SK-N-SH treated with all-trans-retinoic acid at 6 μM for 48 hours (cell line): Measurements from ENCODE around the gene IL36A.

ENCODE experiments used
- ATAC-seq: fragments of 200-7000 bp; cut with Tn5 transposase; 3 replicates; pipeline ENCODE4 v1.9.1; 2020; ENCODE audit warnings: mild to moderate bottlenecking, moderate library complexity
- ARNTL ChIP-seq: fragments of 450-650 bp; formaldehyde crosslinking; IDR thresholded peaks from 2 replicates; pipeline ENCODE4 v1.5.0; 2020; ENCODE audit warnings: low read depth, mild to moderate bottlenecking, moderate library complexity, borderline replicate concordance
- BACH2 ChIP-seq: fragments of 250-450 bp; sonication (Bioruptor Pico); IDR thresholded peaks from 2 replicates; pipeline ENCODE4 v1.9.0; 2021; ENCODE audit warnings: mild to moderate bottlenecking, borderline replicate concordance
- CREB5 ChIP-seq: fragments of 250-450 bp; sonication (Bioruptor Pico); IDR thresholded peaks from 2 replicates; pipeline ENCODE4 v1.5.1; 2020; ENCODE audit warnings: low read depth, mild to moderate bottlenecking, moderate library complexity
- CSDC2 ChIP-seq: fragments of 250-450 bp; sonication (Bioruptor Pico); IDR thresholded peaks from 2 replicates; pipeline ENCODE4 v1.5.0; 2020; ENCODE audit warnings: mild to moderate bottlenecking, moderate library complexity
- ESRRG ChIP-seq: fragments of 250-450 bp; sonication (Bioruptor Pico); IDR thresholded peaks from 2 replicates; pipeline ENCODE4 v1.6.1; 2021; ENCODE audit warnings: mild to moderate bottlenecking
- GLIS3 ChIP-seq: fragments of 250-450 bp; sonication (Bioruptor Pico); IDR thresholded peaks from 2 replicates; pipeline ENCODE4 v1.5.0; 2020; ENCODE audit warnings: mild to moderate bottlenecking, moderate library complexity
- ISL1 ChIP-seq: fragments of 250-450 bp; sonication (Bioruptor Pico); IDR thresholded peaks from 2 replicates; pipeline ENCODE4 v2.1.2; 2022; ENCODE audit warnings: mild to moderate bottlenecking, moderate library complexity
- OSR1 ChIP-seq: fragments of 250-450 bp; sonication (Bioruptor Pico); IDR thresholded peaks from 2 replicates; pipeline ENCODE4 v1.8.0; 2022; ENCODE audit warnings: moderate library complexity, mild to moderate bottlenecking, inconsistent platforms
- POU6F1 ChIP-seq: fragments of 250-450 bp; sonication (Bioruptor Pico); IDR thresholded peaks from 2 replicates; pipeline ENCODE4 v1.8.0; 2021; ENCODE audit warnings: low read depth, mild to moderate bottlenecking, moderate library complexity, borderline replicate concordance
- PPARA ChIP-seq: fragments of 250-450 bp; sonication (Bioruptor Pico); IDR thresholded peaks from 2 replicates; pipeline ENCODE4 v1.5.0; 2020; ENCODE audit warnings: mild to moderate bottlenecking, borderline replicate concordance
- RARB ChIP-seq: fragments of 250-450 bp; sonication (Bioruptor Pico); IDR thresholded peaks from 2 replicates; pipeline ENCODE4 v1.8.0; 2021; ENCODE audit warnings: mild to moderate bottlenecking, moderate library complexity
- SNAI2 ChIP-seq: fragments of 250-450 bp; sonication (Bioruptor Pico); IDR thresholded peaks from 2 replicates; pipeline ENCODE4 v1.5.0; 2020; ENCODE audit warnings: mild to moderate bottlenecking, moderate library complexity
- TCF4 ChIP-seq: fragments of 250-450 bp; sonication (Bioruptor Pico); IDR thresholded peaks from 2 replicates; pipeline ENCODE4 v1.8.0; 2021; ENCODE audit warnings: mild to moderate bottlenecking, moderate library complexity, borderline replicate concordance
- TOX ChIP-seq: fragments of 250-450 bp; sonication (Bioruptor Pico); IDR thresholded peaks from 2 replicates; pipeline ENCODE4 v1.8.0; 2021; ENCODE audit warnings: mild to moderate bottlenecking, moderate library complexity, borderline replicate concordance
- ZC3H10 ChIP-seq: fragments of 250-450 bp; sonication (Bioruptor Pico); IDR thresholded peaks from 2 replicates; pipeline ENCODE4 v1.5.1; 2021; ENCODE audit warnings: mild to moderate bottlenecking, moderate library complexity
- ZFP3 ChIP-seq: fragments of 250-450 bp; sonication (Bioruptor Pico); IDR thresholded peaks from 2 replicates; pipeline ENCODE4 v1.5.0; 2020; ENCODE audit warnings: mild to moderate bottlenecking, moderate library complexity
- ZFP30 ChIP-seq: fragments of 450-650 bp; formaldehyde crosslinking; IDR thresholded peaks from 2 replicates; pipeline ENCODE4 v1.5.0; 2022; ENCODE audit warnings: mild to moderate bottlenecking, moderate library complexity
- ZNF565 ChIP-seq: fragments of 450-650 bp; formaldehyde crosslinking; conservative IDR thresholded peaks from 2 replicates; pipeline ENCODE4 v1.5.0; 2020; ENCODE audit warnings: low read depth, mild to moderate bottlenecking, moderate library complexity
- ZNF70 ChIP-seq: fragments of 450-650 bp; formaldehyde crosslinking; IDR thresholded peaks from 2 replicates; pipeline ENCODE4 v1.5.0; 2020; ENCODE audit warnings: mild to moderate bottlenecking, moderate library complexity
- TF ChIP-seq, protein P1 (sequence below): fragments of 250-450 bp; sonication (Bioruptor Pico); IDR thresholded peaks from 2 replicates; pipeline ENCODE4 v1.8.0; 2020; ENCODE audit warnings: mild to moderate bottlenecking, moderate library complexity, borderline replicate concordance
- TF ChIP-seq, protein P2 (sequence below): fragments of 250-450 bp; sonication (Bioruptor Pico); IDR thresholded peaks from 2 replicates; pipeline ENCODE4 v1.5.0; 2020; ENCODE audit warnings: mild to moderate bottlenecking, moderate library complexity
- TF ChIP-seq, protein P3 (sequence below): fragments of 250-450 bp; sonication (Bioruptor Pico); IDR thresholded peaks from 2 replicates; pipeline ENCODE4 v1.5.1; 2021; ENCODE audit warnings: mild to moderate bottlenecking, moderate library complexity

The IL36A gene

GRCh38 chr2:112997151-112997550 lies 8.1 kb upstream of the IL36A start:
- ATAC-seq = no peak
- no peak for TF ChIP-seq ESRRG (CRISPR knock-in tag)
- TF ChIP-seq, protein P1, sequence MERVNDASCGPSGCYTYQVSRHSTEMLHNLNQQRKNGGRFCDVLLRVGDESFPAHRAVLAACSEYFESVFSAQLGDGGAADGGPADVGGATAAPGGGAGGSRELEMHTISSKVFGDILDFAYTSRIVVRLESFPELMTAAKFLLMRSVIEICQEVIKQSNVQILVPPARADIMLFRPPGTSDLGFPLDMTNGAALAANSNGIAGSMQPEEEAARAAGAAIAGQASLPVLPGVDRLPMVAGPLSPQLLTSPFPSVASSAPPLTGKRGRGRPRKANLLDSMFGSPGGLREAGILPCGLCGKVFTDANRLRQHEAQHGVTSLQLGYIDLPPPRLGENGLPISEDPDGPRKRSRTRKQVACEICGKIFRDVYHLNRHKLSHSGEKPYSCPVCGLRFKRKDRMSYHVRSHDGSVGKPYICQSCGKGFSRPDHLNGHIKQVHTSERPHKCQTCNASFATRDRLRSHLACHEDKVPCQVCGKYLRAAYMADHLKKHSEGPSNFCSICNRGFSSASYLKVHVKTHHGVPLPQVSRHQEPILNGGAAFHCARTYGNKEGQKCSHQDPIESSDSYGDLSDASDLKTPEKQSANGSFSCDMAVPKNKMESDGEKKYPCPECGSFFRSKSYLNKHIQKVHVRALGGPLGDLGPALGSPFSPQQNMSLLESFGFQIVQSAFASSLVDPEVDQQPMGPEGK (CRISPR knock-in tag) = no peak
- no peak for TF ChIP-seq ZFP3 (CRISPR knock-in tag)
- TF ChIP-seq, protein P2, sequence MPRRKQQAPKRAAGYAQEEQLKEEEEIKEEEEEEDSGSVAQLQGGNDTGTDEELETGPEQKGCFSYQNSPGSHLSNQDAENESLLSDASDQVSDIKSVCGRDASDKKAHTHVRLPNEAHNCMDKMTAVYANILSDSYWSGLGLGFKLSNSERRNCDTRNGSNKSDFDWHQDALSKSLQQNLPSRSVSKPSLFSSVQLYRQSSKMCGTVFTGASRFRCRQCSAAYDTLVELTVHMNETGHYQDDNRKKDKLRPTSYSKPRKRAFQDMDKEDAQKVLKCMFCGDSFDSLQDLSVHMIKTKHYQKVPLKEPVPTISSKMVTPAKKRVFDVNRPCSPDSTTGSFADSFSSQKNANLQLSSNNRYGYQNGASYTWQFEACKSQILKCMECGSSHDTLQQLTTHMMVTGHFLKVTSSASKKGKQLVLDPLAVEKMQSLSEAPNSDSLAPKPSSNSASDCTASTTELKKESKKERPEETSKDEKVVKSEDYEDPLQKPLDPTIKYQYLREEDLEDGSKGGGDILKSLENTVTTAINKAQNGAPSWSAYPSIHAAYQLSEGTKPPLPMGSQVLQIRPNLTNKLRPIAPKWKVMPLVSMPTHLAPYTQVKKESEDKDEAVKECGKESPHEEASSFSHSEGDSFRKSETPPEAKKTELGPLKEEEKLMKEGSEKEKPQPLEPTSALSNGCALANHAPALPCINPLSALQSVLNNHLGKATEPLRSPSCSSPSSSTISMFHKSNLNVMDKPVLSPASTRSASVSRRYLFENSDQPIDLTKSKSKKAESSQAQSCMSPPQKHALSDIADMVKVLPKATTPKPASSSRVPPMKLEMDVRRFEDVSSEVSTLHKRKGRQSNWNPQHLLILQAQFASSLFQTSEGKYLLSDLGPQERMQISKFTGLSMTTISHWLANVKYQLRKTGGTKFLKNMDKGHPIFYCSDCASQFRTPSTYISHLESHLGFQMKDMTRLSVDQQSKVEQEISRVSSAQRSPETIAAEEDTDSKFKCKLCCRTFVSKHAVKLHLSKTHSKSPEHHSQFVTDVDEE (CRISPR knock-in tag) = no peak
- TF ChIP-seq ZNF70 (CRISPR knock-in tag) = no peak
- no peak for TF ChIP-seq RARB
- TF ChIP-seq POU6F1 = no peak
- TF ChIP-seq ISL1 (CRISPR knock-in tag) = no peak
- TF ChIP-seq CREB5 (CRISPR knock-in tag) = no peak
- no peak for TF ChIP-seq BACH2
- TF ChIP-seq CSDC2 = no peak
- no peak for TF ChIP-seq OSR1 (CRISPR knock-in tag)
- TF ChIP-seq, protein P3, sequence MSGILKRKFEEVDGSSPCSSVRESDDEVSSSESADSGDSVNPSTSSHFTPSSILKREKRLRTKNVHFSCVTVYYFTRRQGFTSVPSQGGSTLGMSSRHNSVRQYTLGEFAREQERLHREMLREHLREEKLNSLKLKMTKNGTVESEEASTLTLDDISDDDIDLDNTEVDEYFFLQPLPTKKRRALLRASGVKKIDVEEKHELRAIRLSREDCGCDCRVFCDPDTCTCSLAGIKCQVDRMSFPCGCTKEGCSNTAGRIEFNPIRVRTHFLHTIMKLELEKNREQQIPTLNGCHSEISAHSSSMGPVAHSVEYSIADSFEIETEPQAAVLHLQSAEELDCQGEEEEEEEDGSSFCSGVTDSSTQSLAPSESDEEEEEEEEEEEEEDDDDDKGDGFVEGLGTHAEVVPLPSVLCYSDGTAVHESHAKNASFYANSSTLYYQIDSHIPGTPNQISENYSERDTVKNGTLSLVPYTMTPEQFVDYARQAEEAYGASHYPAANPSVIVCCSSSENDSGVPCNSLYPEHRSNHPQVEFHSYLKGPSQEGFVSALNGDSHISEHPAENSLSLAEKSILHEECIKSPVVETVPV = no peak
- no peak for TF ChIP-seq ZC3H10 (CRISPR knock-in tag)
- no peak for TF ChIP-seq PPARA (CRISPR knock-in tag)
- TF ChIP-seq GLIS3 = no peak
- no peak for TF ChIP-seq ARNTL (CRISPR knock-in tag)
- no peak for TF ChIP-seq TCF4 (CRISPR knock-in tag)
- TF ChIP-seq TOX (CRISPR knock-in tag) = no peak

GRCh38 chr2:113000436-113000835 lies 4.8 kb upstream of the IL36A start:
- ATAC-seq = no peak
- no peak for TF ChIP-seq ZNF565 (CRISPR knock-in tag)
- TF ChIP-seq GLIS3 = no peak
- TF ChIP-seq, protein P3 = no peak
- no peak for TF ChIP-seq SNAI2 (CRISPR knock-in tag)
- no peak for TF ChIP-seq ZNF70 (CRISPR knock-in tag)
- no peak for TF ChIP-seq OSR1 (CRISPR knock-in tag)
- no peak for TF ChIP-seq BACH2
- TF ChIP-seq ZFP3 (CRISPR knock-in tag) = no peak
- TF ChIP-seq TCF4 (CRISPR knock-in tag) = no peak
- TF ChIP-seq PPARA (CRISPR knock-in tag) = no peak
- no peak for TF ChIP-seq CREB5 (CRISPR knock-in tag)
- no peak for TF ChIP-seq ESRRG (CRISPR knock-in tag)
- TF ChIP-seq ZFP30 (CRISPR knock-in tag) = no peak
- no peak for TF ChIP-seq TOX (CRISPR knock-in tag)
- no peak for TF ChIP-seq ISL1 (CRISPR knock-in tag)
- TF ChIP-seq, protein P1 (CRISPR knock-in tag) = no peak
- TF ChIP-seq, all 23 proteins: peak for 0
